ENCODE results near the gene COPRS. TPM values are rescaled to one million over a fixed set of nuclear protein-coding genes. Genes with fewer than 3 reads are reported as not detected.

Gene COPRS
- total and polyA plus RNA-seq, 8 donors = 22.8 to 61.4 (median 53.7) TPM

DNA sequence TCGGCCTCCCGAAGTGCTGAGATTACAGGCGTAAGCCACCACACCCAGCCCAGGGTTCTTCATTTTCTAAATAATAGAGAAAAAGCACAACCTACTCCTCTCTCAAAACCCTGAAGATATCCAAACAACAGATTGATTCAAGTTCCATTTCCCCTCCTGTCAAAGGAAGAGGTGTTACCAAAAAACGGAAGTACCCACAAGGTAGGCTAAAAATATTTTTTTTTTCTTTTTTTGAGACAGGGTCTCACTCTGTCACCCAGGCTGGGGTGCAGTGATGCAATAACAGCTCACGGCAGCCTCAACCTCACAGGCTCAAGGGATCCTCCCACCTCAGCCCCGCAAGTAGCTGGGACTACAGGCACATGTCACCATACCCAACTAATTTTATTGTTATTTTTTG, 23.5 kb upstream of the COPRS start:
- WGBS, 5 donors = 84 to 94% (median 85%) methylated on average over 6 of the region's 6 CpGs
- no peaks in the 10 kb centered on the region for H3K9me3 ChIP-seq
- H3K36me3 ChIP-seq = peaks cover 82 to 100% (median 100%) of the 10 kb centered on the region in 4 donors
- intact Hi-C loops (cut with DNase I; ENCODE audit: low total_unique reads) = no loop called here
- H3K27me3 ChIP-seq = no peaks in the 10 kb centered on the region
- no peak for DNase-seq
- TF ChIP-seq, protein P1, sequence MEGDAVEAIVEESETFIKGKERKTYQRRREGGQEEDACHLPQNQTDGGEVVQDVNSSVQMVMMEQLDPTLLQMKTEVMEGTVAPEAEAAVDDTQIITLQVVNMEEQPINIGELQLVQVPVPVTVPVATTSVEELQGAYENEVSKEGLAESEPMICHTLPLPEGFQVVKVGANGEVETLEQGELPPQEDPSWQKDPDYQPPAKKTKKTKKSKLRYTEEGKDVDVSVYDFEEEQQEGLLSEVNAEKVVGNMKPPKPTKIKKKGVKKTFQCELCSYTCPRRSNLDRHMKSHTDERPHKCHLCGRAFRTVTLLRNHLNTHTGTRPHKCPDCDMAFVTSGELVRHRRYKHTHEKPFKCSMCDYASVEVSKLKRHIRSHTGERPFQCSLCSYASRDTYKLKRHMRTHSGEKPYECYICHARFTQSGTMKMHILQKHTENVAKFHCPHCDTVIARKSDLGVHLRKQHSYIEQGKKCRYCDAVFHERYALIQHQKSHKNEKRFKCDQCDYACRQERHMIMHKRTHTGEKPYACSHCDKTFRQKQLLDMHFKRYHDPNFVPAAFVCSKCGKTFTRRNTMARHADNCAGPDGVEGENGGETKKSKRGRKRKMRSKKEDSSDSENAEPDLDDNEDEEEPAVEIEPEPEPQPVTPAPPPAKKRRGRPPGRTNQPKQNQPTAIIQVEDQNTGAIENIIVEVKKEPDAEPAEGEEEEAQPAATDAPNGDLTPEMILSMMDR (IDR thresholded peaks at IDR 0.05) = no peak
- TF ChIP-seq POLR2AphosphoS5 (IDR thresholded peaks at IDR 0.05) = no peak
- TF ChIP-seq POLR2A (IDR thresholded peaks at IDR 0.05) = no peak
- TF ChIP-seq EP300 (IDR thresholded peaks at IDR 0.05) = no peak
- no peaks in the 10 kb centered on the region for H3K4me1 ChIP-seq
- no peak overlapping the region for H3K27ac ChIP-seq
- no peak overlapping the region for H3K4me3 ChIP-seq

DNA sequence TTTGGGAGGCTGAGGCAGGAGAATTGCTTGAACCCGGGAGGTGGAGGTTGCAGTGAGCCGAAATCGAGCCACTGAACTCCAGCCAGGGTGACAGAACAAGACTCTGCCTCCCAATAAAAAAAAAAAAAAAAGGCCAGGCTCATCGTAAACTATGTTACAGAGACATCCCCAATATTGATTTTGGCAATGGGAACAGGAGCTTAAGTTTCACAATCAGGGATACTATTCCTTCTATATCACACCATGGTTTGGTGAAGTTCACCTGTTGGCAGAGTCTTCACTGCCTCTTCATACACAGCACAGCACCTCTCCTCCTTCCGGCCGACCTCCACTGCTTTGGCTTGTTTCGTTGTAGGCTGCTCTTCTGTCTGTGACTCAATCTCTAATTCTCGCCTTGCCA, 21.3 kb upstream of the COPRS start:
- DNase-seq = no peak
- H3K36me3 ChIP-seq = peaks cover 61 to 100% (median 100%) of the 10 kb centered on the region in 4 donors
- H3K27me3 ChIP-seq = no peaks in the 10 kb centered on the region
- intact Hi-C loops (cut with DNase I; ENCODE audit: low total_unique reads) = no loop called here
- 91 to 96% (median 95%) methylated on average over 8 of the region's 8 CpGs for WGBS, 5 donors
- TF ChIP-seq, protein P1 (IDR thresholded peaks at IDR 0.05) = no peak
- TF ChIP-seq POLR2A (IDR thresholded peaks at IDR 0.05) = no peak
- no peak for TF ChIP-seq EP300 (IDR thresholded peaks at IDR 0.05)
- no peak for TF ChIP-seq POLR2AphosphoS5 (IDR thresholded peaks at IDR 0.05)
- H3K9me3 ChIP-seq = no peaks in the 10 kb centered on the region
- no peak overlapping the region for H3K4me3 ChIP-seq
- H3K27ac ChIP-seq = no peak overlapping the region
- H3K4me1 ChIP-seq = no peaks in the 10 kb centered on the region

DNA sequence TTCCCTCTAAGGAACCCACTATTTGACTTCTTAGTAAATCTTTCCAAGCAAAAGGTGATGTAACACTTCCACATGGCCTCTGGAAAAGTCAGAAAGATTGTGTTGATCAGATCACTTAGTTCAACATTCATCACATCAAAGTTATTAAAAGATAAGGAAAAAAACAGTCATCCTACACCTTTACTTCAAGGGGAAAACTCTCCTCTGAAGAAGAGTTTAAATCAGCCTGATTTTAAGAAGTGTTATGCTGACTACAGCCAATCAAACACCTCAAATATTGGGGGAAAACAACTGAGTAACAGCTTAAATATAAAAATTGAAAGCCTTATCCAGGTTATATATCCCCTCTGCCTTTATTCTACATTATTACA, 19.6 kb upstream of the COPRS start:
- intact Hi-C loops (cut with DNase I; ENCODE audit: low total_unique reads) = no loop called here
- TF ChIP-seq, protein P1 (IDR thresholded peaks at IDR 0.05) = no peak
- Histone ChIP-seq H3K4me1 (no peaks in the 10 kb centered on the region), H3K9me3 (no peaks in the 10 kb centered on the region), H3K27ac (no peak overlapping the region), H3K27me3 (no peaks in the 10 kb centered on the region), H3K4me3 (no peak overlapping the region), H3K36me3 (peaks cover 57 to 100% (median 100%) of the 10 kb centered on the region in 4 donors)
- no peak for DNase-seq

DNA sequence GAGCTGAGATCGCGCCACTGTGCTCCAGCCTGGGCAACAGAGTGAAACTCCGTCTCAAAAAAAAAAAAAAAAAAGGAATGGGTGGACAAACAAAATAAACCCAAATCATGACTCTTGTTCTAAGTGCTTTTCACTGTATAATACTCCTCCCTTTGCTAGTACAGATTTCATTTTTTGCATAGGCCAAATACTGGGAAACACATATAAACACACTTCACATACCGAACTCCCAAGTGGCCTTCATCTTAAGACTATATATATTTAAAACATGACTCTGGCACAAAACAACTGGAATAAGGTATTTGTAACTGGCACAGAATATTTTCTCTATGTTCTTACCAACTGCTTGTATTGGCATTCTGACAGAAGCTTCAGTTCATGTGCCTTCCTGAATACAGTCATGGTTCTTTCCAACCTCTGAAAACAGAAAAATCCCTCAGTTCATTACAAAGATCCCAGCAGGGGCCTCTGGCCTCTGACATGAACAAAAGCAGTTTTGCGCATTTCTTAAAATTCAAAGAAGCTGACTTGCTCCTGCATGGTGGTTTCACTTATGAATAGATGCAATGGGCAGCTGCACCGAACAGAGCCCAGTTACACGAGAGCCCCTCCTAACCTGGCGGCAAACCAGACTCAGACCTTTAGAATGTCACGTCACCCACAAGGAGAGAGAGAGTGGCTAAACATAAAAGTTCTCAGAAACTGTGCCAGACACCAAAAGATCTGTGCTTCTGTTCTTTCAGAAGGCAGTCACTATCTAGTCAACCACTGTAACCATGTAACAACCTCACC, 19.1 kb upstream of the COPRS start:
- peak in 1 of 2 donors; percentile 11 for DNase-seq
- no peaks in the 10 kb centered on the region for H3K9me3 ChIP-seq
- H3K4me1 ChIP-seq = no peaks in the 10 kb centered on the region
- intact Hi-C loops (cut with DNase I; ENCODE audit: low total_unique reads) = no loop called here
- H3K27me3 ChIP-seq = no peaks in the 10 kb centered on the region
- no peak overlapping the region for H3K27ac ChIP-seq
- peaks cover 59 to 100% (median 100%) of the 10 kb centered on the region in 4 donors for H3K36me3 ChIP-seq
- TF ChIP-seq EP300 (IDR thresholded peaks at IDR 0.05) (no peak), POLR2A (IDR thresholded peaks at IDR 0.05) (no peak), POLR2AphosphoS5 (IDR thresholded peaks at IDR 0.05) (no peak)
- TF ChIP-seq, protein P1 (IDR thresholded peaks at IDR 0.05) = no peak
- no peak overlapping the region for H3K4me3 ChIP-seq
- WGBS, 5 donors = 82 to 92% (median 88%) methylated on average over 9 of the region's 9 CpGs

Measured in stomach (tissue), 9 donors.